ENCODE data around the gene GSTM2.

Gene GSTM2

GRCh38 chr1:109621379-109622136 lies 46.3 kb upstream of the GSTM2 start:
- TF ChIP-seq ISL1 (CRISPR knock-in tag; IDR thresholded peaks at IDR 0.05) = no peak
- TF ChIP-seq TCF4 (CRISPR knock-in tag; IDR thresholded peaks at IDR 0.05; ENCODE audit: borderline replicate concordance) = no peak
- no peak for TF ChIP-seq OSR1 (CRISPR knock-in tag; IDR thresholded peaks at IDR 0.05)
- TF ChIP-seq CSRNP3 (CRISPR knock-in tag; IDR thresholded peaks at IDR 0.05) = no peak
- no peak for TF ChIP-seq TSHZ2 (CRISPR knock-in tag; IDR thresholded peaks at IDR 0.05)
- no peak for TF ChIP-seq ESRRG (CRISPR knock-in tag; IDR thresholded peaks at IDR 0.05)
- TF ChIP-seq ZNF8 (CRISPR knock-in tag; IDR thresholded peaks at IDR 0.05) = no peak
- no peak for TF ChIP-seq ARNTL (CRISPR knock-in tag; IDR thresholded peaks at IDR 0.05; ENCODE audit: borderline replicate concordance, low read depth)
- no peak for TF ChIP-seq RARB (CRISPR knock-in tag; IDR thresholded peaks at IDR 0.05)
- no peak for TF ChIP-seq ZNF70 (CRISPR knock-in tag; IDR thresholded peaks at IDR 0.05)
- ATAC-seq = no peak

GRCh38 chr1:109622137-109622892 lies 45.5 kb upstream of the GSTM2 start:
- TF ChIP-seq ZFP30 (CRISPR knock-in tag; IDR thresholded peaks at IDR 0.05) (no peak), CSRNP3 (CRISPR knock-in tag; IDR thresholded peaks at IDR 0.05) (no peak), TSHZ2 (CRISPR knock-in tag; IDR thresholded peaks at IDR 0.05) (no peak), BACH2 (CRISPR knock-in tag; IDR thresholded peaks at IDR 0.05; ENCODE audit: borderline replicate concordance) (no peak), ZFP3 (CRISPR knock-in tag; IDR thresholded peaks at IDR 0.05) (no peak)
- no peak for ATAC-seq

- no peak for ATAC-seq
- TF ChIP-seq RARB (CRISPR knock-in tag; IDR thresholded peaks at IDR 0.05) (no peak), ISL1 (CRISPR knock-in tag; IDR thresholded peaks at IDR 0.05) (no peak), ZFP30 (CRISPR knock-in tag; IDR thresholded peaks at IDR 0.05) (no peak), ARNTL (CRISPR knock-in tag; IDR thresholded peaks at IDR 0.05; ENCODE audit: borderline replicate concordance, low read depth) (no peak), CSRNP3 (CRISPR knock-in tag; IDR thresholded peaks at IDR 0.05) (no peak), PPARA (CRISPR knock-in tag; IDR thresholded peaks at IDR 0.05; ENCODE audit: borderline replicate concordance) (no peak), POU6F1 (CRISPR knock-in tag; IDR thresholded peaks at IDR 0.05; ENCODE audit: borderline replicate concordance, low read depth) (no peak), ESRRG (CRISPR knock-in tag; IDR thresholded peaks at IDR 0.05) (no peak), CREB5 (CRISPR knock-in tag; IDR thresholded peaks at IDR 0.05; ENCODE audit: low read depth) (no peak), PATZ1 (CRISPR knock-in tag; IDR thresholded peaks at IDR 0.05; ENCODE audit: borderline replicate concordance) (no peak), BACH2 (CRISPR knock-in tag; IDR thresholded peaks at IDR 0.05; ENCODE audit: borderline replicate concordance) (no peak), ZNF8 (CRISPR knock-in tag; IDR thresholded peaks at IDR 0.05) (no peak), ZNF565 (CRISPR knock-in tag; conservative IDR thresholded peaks at IDR 0.05; ENCODE audit: low read depth) (no peak), TCF4 (CRISPR knock-in tag; IDR thresholded peaks at IDR 0.05; ENCODE audit: borderline replicate concordance) (no peak), SNAI2 (CRISPR knock-in tag; IDR thresholded peaks at IDR 0.05) (no peak), ZNF70 (CRISPR knock-in tag; IDR thresholded peaks at IDR 0.05) (no peak)
Observed at GRCh38 chr1:109622895-109623294, 45.0 kb upstream of the GSTM2 start.

Measured in SK-N-SH treated with all-trans-retinoic acid at 6 μM for 48 hours (cell line).